Activated naive CD4-positive, alpha-beta T cell treated with anti-CD3 and anti-CD28 coated beads, Interleukin-2, amount 50 U/mL, for 16 hours (primary cell): ENCODE results near the gene PTPDC1.

ENCODE experiments used
- DNase-seq: peaks from one replicate; pipeline ENCODE4 v3.0.0-alpha.2; 2020

PTPDC1 gene

DNA sequence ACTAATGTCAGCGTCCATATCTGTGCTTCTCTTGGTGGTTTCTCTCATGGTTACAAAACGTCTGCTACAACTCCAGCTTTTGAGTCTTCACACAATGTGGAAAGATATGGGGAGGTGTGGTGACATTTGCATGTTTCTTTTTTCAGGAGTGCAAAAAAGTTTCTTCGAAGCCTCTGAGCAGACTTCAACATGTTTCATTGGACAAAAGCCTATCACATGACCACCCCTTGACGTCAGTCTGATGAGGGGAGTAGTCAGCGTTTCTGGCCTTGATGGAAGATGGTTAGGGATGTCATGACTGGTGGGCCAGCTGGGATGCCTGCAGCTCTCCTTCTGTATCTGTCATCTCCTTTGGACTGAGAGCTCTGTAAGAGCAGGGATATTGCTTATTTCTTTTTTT is 61.4 kb downstream of the PTPDC1 start:
- DNase-seq, result no peak

DNA sequence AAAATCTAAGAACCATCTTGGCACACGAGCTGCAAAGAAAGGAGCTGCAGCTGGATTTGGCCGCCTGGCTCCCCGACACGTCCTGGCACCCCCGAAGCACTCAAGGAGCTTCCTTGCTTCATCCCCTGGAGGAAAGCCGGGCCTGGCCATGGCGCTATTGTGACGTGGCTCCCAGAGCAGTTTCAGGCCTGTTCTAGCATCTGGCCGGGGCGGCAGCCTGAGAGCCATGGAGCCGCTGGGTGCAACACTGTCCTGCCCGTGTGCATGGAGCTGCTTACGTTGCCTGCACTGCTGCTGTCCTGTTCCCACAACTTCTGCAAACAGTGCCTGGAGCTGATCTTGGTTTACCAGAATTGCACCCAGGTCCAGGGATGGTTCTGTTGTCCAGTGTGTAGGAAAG is 63.5 kb downstream of the PTPDC1 start:
- DNase-seq, result no peak

DNA sequence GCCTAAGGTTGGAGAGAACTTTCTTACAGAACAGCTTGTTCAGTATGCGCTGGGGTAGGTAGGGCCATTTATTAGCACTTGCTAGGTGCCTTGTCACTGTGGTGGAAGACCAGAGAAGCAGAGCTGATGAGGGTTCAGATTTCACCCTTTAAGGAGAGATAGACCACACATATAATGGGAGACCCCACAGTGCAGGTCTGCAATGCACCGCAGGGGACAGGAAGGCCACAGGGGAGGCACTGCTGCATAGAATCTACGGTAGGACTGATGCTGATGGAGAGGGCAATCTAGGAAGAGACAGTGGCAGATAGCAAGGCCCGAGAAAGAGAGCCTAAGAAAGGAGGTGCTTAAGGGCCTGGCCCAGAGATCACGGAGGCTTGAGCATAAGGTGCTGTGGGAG is 64.2 kb downstream of the PTPDC1 start:
- DNase-seq, result no peak

DNA sequence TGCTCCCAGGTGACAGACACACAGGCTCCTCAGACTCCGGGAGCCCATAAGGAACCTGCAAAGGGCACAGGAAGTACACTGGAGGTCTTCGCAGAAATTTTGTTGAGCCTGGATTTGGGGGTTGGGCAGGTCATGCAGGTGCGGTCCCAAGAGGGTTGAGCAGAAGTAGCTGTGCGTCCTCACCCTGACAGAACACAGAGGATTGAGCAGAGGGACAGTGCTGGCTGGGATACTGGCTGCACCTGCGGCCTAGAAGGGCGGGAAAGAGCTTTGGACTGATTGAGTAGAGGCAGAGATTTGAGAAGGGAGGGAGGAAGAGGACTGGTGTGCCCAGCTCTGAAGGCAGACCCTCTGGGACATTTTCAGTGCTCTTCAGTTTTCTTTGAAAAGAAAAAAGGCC is 65.4 kb downstream of the PTPDC1 start:
- no peak for DNase-seq

DNA sequence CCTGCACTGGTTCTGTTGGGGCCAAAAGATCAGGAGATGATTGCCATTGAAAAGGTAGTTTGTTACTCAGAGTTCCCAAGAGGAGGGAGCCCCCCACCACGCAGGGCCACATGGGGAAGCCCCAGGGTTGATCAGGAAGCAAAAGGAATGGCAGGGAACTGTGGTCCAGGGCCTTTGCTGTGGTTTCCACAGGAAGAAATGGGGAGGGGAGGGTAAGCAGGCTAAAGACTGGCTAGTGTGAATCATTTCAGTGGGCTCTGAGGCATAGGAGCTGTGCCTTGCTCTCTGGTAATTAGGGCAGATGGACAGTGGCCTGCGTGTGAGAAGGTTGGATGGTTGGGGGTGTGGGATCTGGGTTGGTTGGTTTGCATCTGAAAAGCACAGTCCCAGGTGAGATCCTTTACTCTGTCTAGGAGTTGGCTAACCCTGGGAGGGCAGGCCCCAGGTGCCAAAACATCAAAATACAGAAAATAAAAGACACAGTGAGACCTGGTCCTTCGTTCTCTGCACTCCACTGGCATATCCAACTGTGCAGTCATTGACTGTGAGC is 66.1 kb downstream of the PTPDC1 start:
- no peak for DNase-seq

DNA sequence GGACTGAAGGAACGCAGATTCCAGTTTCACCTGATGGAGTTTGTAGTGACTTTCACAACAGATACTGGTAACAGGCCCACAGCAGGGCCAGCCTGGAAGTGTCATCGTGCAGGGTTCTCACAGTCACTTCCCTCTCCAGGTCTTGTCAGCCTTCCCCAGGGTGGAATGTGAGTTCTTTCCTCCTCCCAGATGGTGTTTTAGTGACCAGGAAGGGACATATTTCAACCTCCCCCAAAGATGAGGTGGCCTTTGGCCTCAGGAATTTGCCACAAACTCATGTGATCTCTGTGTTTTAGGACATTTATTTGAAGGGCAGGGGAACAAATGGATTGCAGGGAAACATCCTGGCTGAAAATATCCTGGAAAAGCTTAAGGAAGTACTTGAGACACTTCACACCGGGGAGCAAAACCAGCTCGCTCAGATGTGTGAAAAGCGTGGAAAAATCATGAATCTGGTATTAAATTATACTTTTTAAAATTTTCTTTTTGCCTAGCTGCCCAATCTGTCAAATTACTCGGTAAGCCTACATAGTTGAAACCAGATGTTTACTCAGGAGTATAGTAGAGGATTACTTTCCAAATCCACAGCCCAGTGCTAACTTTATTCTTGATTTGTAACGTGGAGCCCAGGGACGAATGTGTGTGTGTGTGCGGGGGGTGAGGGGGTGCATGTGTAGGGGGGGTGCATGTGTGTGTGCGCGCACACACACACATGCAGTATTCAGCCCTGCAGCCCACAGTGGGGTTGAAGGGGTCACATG is 66.8 kb downstream of the PTPDC1 start:
- no peak for DNase-seq

DNA sequence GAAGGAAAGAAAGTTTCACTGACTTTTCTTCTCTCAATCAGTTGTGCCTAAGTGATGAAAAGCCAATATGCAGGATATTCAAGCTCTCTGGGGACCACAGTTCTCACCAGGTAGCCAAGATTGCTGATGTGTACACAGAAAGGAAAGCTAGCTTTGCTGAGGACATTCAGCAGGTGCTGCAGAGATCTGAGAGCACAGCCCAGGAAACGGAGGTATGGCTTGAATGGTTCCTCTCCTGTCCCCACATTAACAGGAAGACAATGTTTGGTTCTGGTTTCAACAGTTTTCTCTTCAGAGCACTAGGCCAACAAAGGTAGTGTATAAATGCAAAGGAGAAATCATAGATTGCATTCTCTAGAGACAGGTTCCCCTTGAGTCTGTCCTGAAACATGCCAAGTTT is 69.6 kb downstream of the PTPDC1 start:
- no peak for DNase-seq

DNA sequence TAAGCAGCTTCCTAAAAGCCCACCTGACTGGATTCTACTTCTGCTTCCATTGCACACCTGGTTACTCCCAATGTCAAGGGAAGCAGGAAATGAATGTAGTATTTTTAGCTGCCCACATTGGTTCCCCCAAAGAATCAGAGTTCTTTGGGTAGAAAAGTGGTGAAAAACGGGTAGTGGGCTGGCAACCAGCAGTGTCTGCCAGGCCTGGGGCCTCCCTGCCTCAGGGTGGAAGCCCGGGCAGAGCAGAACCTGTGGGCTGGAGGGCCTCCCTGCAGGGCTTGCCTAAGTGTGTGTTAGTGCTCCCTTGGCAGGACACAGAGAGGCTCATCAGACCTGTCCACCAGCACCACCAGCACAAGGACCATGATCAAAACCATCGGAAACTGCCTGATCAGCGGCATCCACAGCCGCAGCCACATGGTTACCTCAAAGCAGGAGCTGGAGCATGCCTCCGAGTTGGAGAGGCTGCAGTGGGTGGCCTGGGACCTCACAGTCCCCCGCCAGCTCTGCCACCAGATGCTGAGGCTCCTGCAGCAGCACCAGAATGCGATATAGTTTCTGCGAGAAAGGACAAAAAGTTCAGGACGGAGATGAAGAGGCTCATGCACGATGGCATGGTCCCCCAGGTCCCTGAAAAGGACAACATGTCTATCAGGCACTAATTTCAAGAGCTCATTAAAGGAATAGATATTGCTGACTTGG is 72.2 kb downstream of the PTPDC1 start:
- DNase-seq, result no peak

DNA sequence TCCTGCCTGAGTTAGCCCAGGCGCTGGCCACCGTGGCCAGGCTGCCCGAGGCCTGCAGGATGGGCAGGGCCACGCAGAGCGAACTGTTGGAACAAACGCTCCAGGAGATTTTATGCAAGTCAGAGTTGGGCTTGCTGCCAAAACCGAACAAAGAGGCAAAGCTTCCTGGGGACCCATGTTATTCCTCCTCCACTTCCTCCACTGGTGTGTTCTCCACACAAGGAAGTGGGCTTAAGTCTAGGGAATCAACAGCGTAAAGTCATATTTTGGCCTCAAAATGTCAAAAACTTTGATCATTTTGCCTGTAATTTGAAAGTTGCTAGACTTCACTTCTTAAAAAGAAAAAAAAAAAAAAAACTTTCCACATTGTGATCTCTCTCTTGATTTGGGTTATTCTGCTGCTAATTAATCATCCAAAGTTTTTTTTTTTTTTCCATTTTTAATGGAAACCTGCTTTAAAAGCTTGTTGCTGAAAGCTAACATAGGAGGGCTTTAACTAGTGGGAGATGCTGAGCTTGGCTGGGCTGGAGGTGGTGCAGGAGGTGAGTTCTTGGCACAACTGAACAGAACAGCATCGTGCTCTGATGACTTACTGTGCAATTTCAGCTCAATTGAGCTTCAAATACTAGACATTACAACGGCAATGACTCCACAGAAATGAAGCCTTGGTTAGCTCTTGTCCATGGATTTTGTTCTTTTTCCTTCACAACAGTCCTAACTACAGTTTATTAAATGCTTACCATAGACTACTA is 73.0 kb downstream of the PTPDC1 start:
- no peak for DNase-seq
